ENCODE measurements around the gene NCR3LG1.

- no peak for TF ChIP-seq TEAD4 (IDR thresholded peaks at IDR 0.05; ENCODE audit: borderline replicate concordance, insufficient read depth)
- TF ChIP-seq IRF3 (IDR thresholded peaks at IDR 0.05; ENCODE audit: low read depth, low read length) = no peak
- TF ChIP-seq CTCF (IDR thresholded peaks at IDR 0.05) = no peak
- no peak for TF ChIP-seq EZH2phosphoT487 (IDR thresholded peaks at IDR 0.05; ENCODE audit: borderline replicate concordance, low read depth)
- TF ChIP-seq FOXJ3 (CRISPR knock-in tag; IDR thresholded peaks at IDR 0.05) = no peak
- no peak for TF ChIP-seq RFX5 (IDR thresholded peaks at IDR 0.05; ENCODE audit: low read length)
- TF ChIP-seq POLR2AphosphoS5 (IDR thresholded peaks at IDR 0.05; ENCODE audit: low read depth, low read length) = no peak
- no peak for TF ChIP-seq EP300 (IDR thresholded peaks at IDR 0.05; ENCODE audit: borderline replicate concordance in 1 of 2, low read depth in 1 of 2, low read length in 1 of 2)
- no peak for TF ChIP-seq USF2 (IDR thresholded peaks at IDR 0.05; ENCODE audit: borderline replicate concordance, low read depth, low read length)
- TF ChIP-seq RAD21 (IDR thresholded peaks at IDR 0.05; ENCODE audit: low read length) = no peak
- no peak for TF ChIP-seq RCOR1 (IDR thresholded peaks at IDR 0.05; ENCODE audit: low read length)
- TF ChIP-seq TCF12 (IDR thresholded peaks at IDR 0.05) = no peak
- TF ChIP-seq SMC3 (IDR thresholded peaks at IDR 0.05; ENCODE audit: low read depth, low read length) = no peak
Measured at GRCh38 chr11:17396598-17397310, 45.2 kb downstream of the NCR3LG1 start.
